Neuronal stem cell (in vitro differentiated cells): Measurements from ENCODE around the gene PTPN3.

Experiments
- DNase-seq: peaks from one replicate; pipeline ENCODE4 v3.0.0-alpha.2; 2013; ENCODE audit warnings: low spot score
- H2AFZ ChIP-seq: one replicate; pipeline ENCODE4 v1.6.1; 2013; ENCODE audit warnings: mild to moderate bottlenecking, low read length, inconsistent platforms
- H2AK5ac ChIP-seq: 2 replicates; pipeline ENCODE4 v1.6.1; 2013; ENCODE audit warnings: low read depth, mild to moderate bottlenecking, inconsistent platforms, low read length, moderate library complexity, mixed read lengths
- H2BK120ac ChIP-seq: 2 replicates; pipeline ENCODE4 v1.6.1; 2013; ENCODE audit warnings: low read depth, mild to moderate bottlenecking, inconsistent platforms, low read length, moderate library complexity, mixed read lengths
- H2BK12ac ChIP-seq: one replicate; pipeline ENCODE4 v1.6.1; 2013; ENCODE audit warnings: low read length, inconsistent platforms
- H2BK15ac ChIP-seq: 2 replicates; pipeline ENCODE4 v1.6.1; 2013; ENCODE audit warnings: mild to moderate bottlenecking, low read length, inconsistent platforms, mixed read lengths
- H2BK5ac ChIP-seq: one replicate; pipeline ENCODE4 v1.6.1; 2013; ENCODE audit warnings: inconsistent platforms, mild to moderate bottlenecking, low read length, moderate library complexity
- H3K14ac ChIP-seq: one replicate; pipeline ENCODE4 v1.6.1; 2013; ENCODE audit warnings: low read length, inconsistent platforms
- H3K18ac ChIP-seq: 2 replicates; pipeline ENCODE4 v1.6.1; 2013; ENCODE audit warnings: low read length, inconsistent platforms
- H3K23ac ChIP-seq: 2 replicates; pipeline ENCODE4 v1.6.1; 2013; ENCODE audit warnings: low read depth, mild to moderate bottlenecking, mixed read lengths, low read length, inconsistent platforms; ENCODE audit not compliant: poor library complexity
- H3K27ac ChIP-seq: replicated peaks from 3 replicates; pipeline ENCODE4 v1.5.1; 2013; ENCODE audit warnings: low read length, inconsistent platforms
- H3K27me3 ChIP-seq, 3 experiments: 2 replicates each; pipeline ENCODE4 v1.6.1; 2013; ENCODE audit warnings: low read length in 3 of 3, mild to moderate bottlenecking in 2 of 3, inconsistent platforms in 1 of 3, low read depth in 1 of 3, mixed read lengths in 1 of 3, moderate library complexity in 1 of 3; ENCODE audit not compliant: control insufficient read depth in 3 of 3, insufficient read depth in 3 of 3
- H3K36me3 ChIP-seq, 2 donors: replicated peaks in 1 of 2; 2 replicates each; pipeline ENCODE4 v1.6.1; 2013; ENCODE audit warnings: low read length in 2 of 2; ENCODE audit not compliant: control insufficient read depth in 2 of 2, insufficient read depth in 2 of 2
- H3K4ac ChIP-seq: 2 replicates; pipeline ENCODE4 v1.6.1; 2013; ENCODE audit warnings: inconsistent platforms, mild to moderate bottlenecking, low read length, moderate library complexity
- H3K4me1 ChIP-seq, 2 donors: 1 replicate in 1 of 2; 2 replicates in 1 of 2; pipeline ENCODE4 v1.6.1; 2013; ENCODE audit warnings: low read length in 2 of 2, low read depth in 1 of 2; ENCODE audit not compliant: control insufficient read depth in 2 of 2, insufficient read depth in 1 of 2
- H3K4me2 ChIP-seq: one replicate; pipeline ENCODE4 v1.6.1; 2013; ENCODE audit warnings: mild to moderate bottlenecking, low read length, inconsistent platforms; ENCODE audit not compliant: insufficient read depth, poor library complexity, severe bottlenecking
- H3K4me3 ChIP-seq, 2 donors: 2 replicates each; pipeline ENCODE4 v1.5.1; 2013; ENCODE audit warnings: low read length in 2 of 2, mild to moderate bottlenecking in 2 of 2, inconsistent platforms in 1 of 2, moderate library complexity in 1 of 2
- H3K79me1 ChIP-seq: one replicate; pipeline ENCODE4 v1.6.1; 2013; ENCODE audit warnings: low read depth, mild to moderate bottlenecking, inconsistent platforms, low read length, moderate library complexity
- H3K9ac ChIP-seq: one replicate; pipeline ENCODE4 v1.6.1; 2013; ENCODE audit warnings: mild to moderate bottlenecking, low read depth, low read length, inconsistent platforms; ENCODE audit not compliant: poor library complexity
- H3K9me3 ChIP-seq, 2 donors: replicated peaks in 1 of 2; 2 replicates each; pipeline versions ENCODE3 to v1.6.1; 2013; ENCODE audit warnings: low read length in 2 of 2, mild to moderate bottlenecking in 2 of 2, inconsistent platforms in 1 of 2, low read depth in 1 of 2, mixed read lengths in 1 of 2, moderate library complexity in 1 of 2; ENCODE audit not compliant: control insufficient read depth in 2 of 2, insufficient read depth in 1 of 2
- H4K8ac ChIP-seq: one replicate; pipeline ENCODE4 v1.6.1; 2013; ENCODE audit warnings: low read depth, mild to moderate bottlenecking, inconsistent platforms, low read length, moderate library complexity
- H4K91ac ChIP-seq: one replicate; pipeline ENCODE4 v1.6.1; 2013; ENCODE audit warnings: low read length, low read depth, mild to moderate bottlenecking, inconsistent platforms; ENCODE audit not compliant: poor library complexity
- WGBS, 2 donors: extraction: QIAGEN DNeasy Blood & Tissue Kit; methylation state at CpG; one replicate each; pipeline ENCODE4 v1.1.7; 2013; ENCODE audit warnings: missing lambda C conversion rate in 2 of 2, mixed read lengths in 1 of 2; ENCODE audit not compliant: insufficient read length in 2 of 2, insufficient replicate concordance in 1 of 2; ENCODE audit errors: extremely low coverage in 2 of 2; 5-methylcytosine and 5-hydroxymethylcytosine counted together

Gene PTPN3

GRCh38 chr9:109403766-109404320 is 94.3 kb downstream of the PTPN3 start:
- H3K14ac ChIP-seq: no peak overlapping the region
- no peaks in the 10 kb centered on the region for H3K27me3 ChIP-seq
- no peak overlapping the region for H2BK15ac ChIP-seq
- no peak overlapping the region for H3K9ac ChIP-seq
- no peaks in the 10 kb centered on the region for H3K9me3 ChIP-seq
- H2AK5ac ChIP-seq: no peak overlapping the region
- H2BK12ac ChIP-seq: no peak overlapping the region
- H2AFZ ChIP-seq: peak overlapping the region; percentile 25
- H2BK120ac ChIP-seq: no peak overlapping the region
- H3K18ac ChIP-seq: no peak overlapping the region
- H3K4me2 ChIP-seq: no peak overlapping the region
- H2BK5ac ChIP-seq: no peak overlapping the region
- no peak overlapping the region for H4K8ac ChIP-seq
- H3K4ac ChIP-seq: no peak overlapping the region
- DNase-seq: no peak
- no peaks in the 10 kb centered on the region for H3K79me1 ChIP-seq
- no peak overlapping the region for H3K27ac ChIP-seq
- no peak overlapping the region for H4K91ac ChIP-seq
- H3K4me3 ChIP-seq: no peak overlapping the region
- no peak overlapping the region for H3K23ac ChIP-seq
- peaks cover 6 to 10% of the 10 kb centered on the region in 2 donors for H3K4me1 ChIP-seq
- H3K36me3 ChIP-seq: no peaks in the 10 kb centered on the region
- WGBS, 2 donors: no CpG with 5 or more reads among the region's 5 CpGs

- no peak overlapping the region for H4K91ac ChIP-seq
- H2BK120ac ChIP-seq: no peak overlapping the region
- H3K4me3 ChIP-seq: no peak overlapping the region
- H3K27me3 ChIP-seq: no peaks in the 10 kb centered on the region
- H2AK5ac ChIP-seq: no peak overlapping the region
- no CpG with 5 or more reads among the region's 2 CpGs for WGBS, 2 donors
- no peak overlapping the region for H2BK5ac ChIP-seq
- peaks cover 6 to 9% of the 10 kb centered on the region in 2 donors for H3K4me1 ChIP-seq
- H3K4ac ChIP-seq: no peak overlapping the region
- no peak for DNase-seq
- no peak overlapping the region for H3K9ac ChIP-seq
- no peak overlapping the region for H2BK12ac ChIP-seq
- H3K27ac ChIP-seq: no peak overlapping the region
- no peak overlapping the region for H4K8ac ChIP-seq
- no peaks in the 10 kb centered on the region for H3K9me3 ChIP-seq
- H3K79me1 ChIP-seq: no peaks in the 10 kb centered on the region
- H2AFZ ChIP-seq: no peak overlapping the region
- no peak overlapping the region for H3K18ac ChIP-seq
- H3K23ac ChIP-seq: no peak overlapping the region
- H3K36me3 ChIP-seq: no peaks in the 10 kb centered on the region
- no peak overlapping the region for H3K14ac ChIP-seq
- H3K4me2 ChIP-seq: no peak overlapping the region
- H2BK15ac ChIP-seq: no peak overlapping the region
These were observed 95.0 kb downstream of the PTPN3 start for GRCh38 chr9:109403116-109403515.

- H2BK120ac ChIP-seq: no peak overlapping the region
- H3K23ac ChIP-seq: no peak overlapping the region
- no peak overlapping the region for H2AK5ac ChIP-seq
- no peak overlapping the region for H3K4ac ChIP-seq
- H3K36me3 ChIP-seq: no peaks in the 10 kb centered on the region
- peaks cover 6 to 9% of the 10 kb centered on the region in 2 donors for H3K4me1 ChIP-seq
- no peaks in the 10 kb centered on the region for H3K79me1 ChIP-seq
- no peak overlapping the region for H4K8ac ChIP-seq
- no peak overlapping the region for H3K9ac ChIP-seq
- H2BK15ac ChIP-seq: no peak overlapping the region
- no peak overlapping the region for H2AFZ ChIP-seq
- H3K9me3 ChIP-seq: no peaks in the 10 kb centered on the region
- DNase-seq: no peak
- H3K27me3 ChIP-seq: no peaks in the 10 kb centered on the region
- no peak overlapping the region for H2BK12ac ChIP-seq
- no peak overlapping the region for H3K18ac ChIP-seq
- H3K4me2 ChIP-seq: no peak overlapping the region
- H3K14ac ChIP-seq: no peak overlapping the region
- H3K4me3 ChIP-seq: no peak overlapping the region
- WGBS, 2 donors: no CpG with 5 or more reads among the region's 4 CpGs
- H3K27ac ChIP-seq: no peak overlapping the region
- H2BK5ac ChIP-seq: no peak overlapping the region
- H4K91ac ChIP-seq: no peak overlapping the region
These were observed 96.2 kb downstream of the PTPN3 start for GRCh38 chr9:109401990-109402318.

GRCh38 chr9:109401169-109401989 is 96.7 kb downstream of the PTPN3 start:
- no peak overlapping the region for H3K4me3 ChIP-seq
- H3K27ac ChIP-seq: no peak overlapping the region
- H3K4me1 ChIP-seq: peaks cover 6 to 9% of the 10 kb centered on the region in 2 donors
- H3K4me2 ChIP-seq: no peak overlapping the region
- no peak overlapping the region for H2AK5ac ChIP-seq
- H4K91ac ChIP-seq: no peak overlapping the region
- no peak overlapping the region for H3K4ac ChIP-seq
- no CpG with 5 or more reads among the region's 13 CpGs for WGBS, 2 donors
- H2BK15ac ChIP-seq: no peak overlapping the region
- no peaks in the 10 kb centered on the region for H3K27me3 ChIP-seq
- peak; percentile 63 for DNase-seq
- no peak overlapping the region for H3K23ac ChIP-seq
- no peak overlapping the region for H4K8ac ChIP-seq
- no peak overlapping the region for H3K9ac ChIP-seq
- no peak overlapping the region for H2AFZ ChIP-seq
- H3K14ac ChIP-seq: no peak overlapping the region
- H2BK12ac ChIP-seq: no peak overlapping the region
- no peak overlapping the region for H2BK120ac ChIP-seq
- no peaks in the 10 kb centered on the region for H3K9me3 ChIP-seq
- H3K36me3 ChIP-seq: no peaks in the 10 kb centered on the region
- no peak overlapping the region for H2BK5ac ChIP-seq
- no peaks in the 10 kb centered on the region for H3K79me1 ChIP-seq
- no peak overlapping the region for H3K18ac ChIP-seq
